Measurements from ENCODE around the gene IL10.

- TF ChIP-seq CTCF (IDR thresholded peaks at IDR 0.05) (no peak), POLR2A (IDR thresholded peaks at IDR 0.05) (no peak), EP300 (IDR thresholded peaks at IDR 0.05) (no peak)
Measured at GRCh38 chr1:206753141-206753540, 19.2 kb downstream of the IL10 start.

All from tibial nerve (tissue), 4 donors.